Smooth muscle cell (in vitro differentiated cells): ENCODE results near the gene GMCL1. TPM values are rescaled to one million over a fixed set of nuclear protein-coding genes. Genes with fewer than 3 reads are reported as not detected.

ENCODE experiments used
- DNase-seq: peaks from one replicate; lab custom pipeline; 2025; ENCODE audit not compliant: unreplicated experiment; lab: John Stamatoyannopoulos, UW
- H2AFZ ChIP-seq: fragments of 200-600 bp; sonication (generic); 2 replicates; pipeline ENCODE4 v1.6.0; 2016; ENCODE audit warnings: antibody characterized with exemption, low read depth, mild to moderate bottlenecking
- H3F3A ChIP-seq: fragments of 200-600 bp; sonication (generic); 2 replicates; pipeline ENCODE4 v1.6.0; 2017; ENCODE audit warnings: antibody characterized with exemption, low read depth
- H3K27ac ChIP-seq: fragments of 200-600 bp; sonication (generic); 2 replicates; pipeline ENCODE4 v1.5.1; 2016; ENCODE audit warnings: low read depth, mild to moderate bottlenecking
- H3K27me3 ChIP-seq: fragments of 200-600 bp; sonication (generic); 2 replicates; pipeline ENCODE4 v1.6.1; 2016; ENCODE audit warnings: low read depth, mild to moderate bottlenecking
- H3K36me3 ChIP-seq: fragments of 200-600 bp; sonication (generic); 2 replicates; pipeline ENCODE4 v1.5.1; 2016; ENCODE audit warnings: low read depth
- H3K4me1 ChIP-seq: fragments of 200-600 bp; sonication (generic); 2 replicates; pipeline ENCODE4 v1.5.1; 2016; ENCODE audit warnings: low read depth
- H3K4me2 ChIP-seq: fragments of 200-600 bp; sonication (generic); 2 replicates; pipeline ENCODE4 v1.6.0; 2016; ENCODE audit warnings: mild to moderate bottlenecking
- H3K4me3 ChIP-seq: fragments of 200-600 bp; sonication (generic); 2 replicates; pipeline ENCODE4 v1.5.1; 2016; ENCODE audit warnings: mild to moderate bottlenecking
- H3K79me2 ChIP-seq: fragments of 200-600 bp; sonication (generic); 2 replicates; pipeline ENCODE4 v1.6.0; 2016; ENCODE audit warnings: low read depth, mild to moderate bottlenecking
- H3K9ac ChIP-seq: fragments of 200-600 bp; sonication (generic); 2 replicates; pipeline ENCODE4 v1.6.0; 2016; ENCODE audit warnings: low read depth
- H3K9me3 ChIP-seq: fragments of 200-600 bp; sonication (generic); replicated peaks from 2 replicates; pipeline ENCODE4 v1.5.1; 2016; ENCODE audit warnings: low read depth
- H4K20me1 ChIP-seq: fragments of 200-600 bp; sonication (generic); 2 replicates; pipeline ENCODE4 v1.6.0; 2016; ENCODE audit warnings: low read depth
- CTCF ChIP-seq: fragments of 200-600 bp; sonication (generic); IDR thresholded peaks from 2 replicates; pipeline ENCODE4 v1.5.1; 2017; ENCODE audit warnings: borderline replicate concordance, mild to moderate bottlenecking, antibody characterized with exemption; ENCODE audit not compliant: insufficient read depth, poor library complexity, severe bottlenecking
- WGBS: methylation state at CpG from one replicate; pipeline ENCODE4 v1.1.7; 2016; ENCODE audit warnings: low lambda C conversion rate; 5-methylcytosine and 5-hydroxymethylcytosine counted together
- polyA plus RNA-seq: library from polyadenylated mRNA; unstranded; fragments of >200 nt; fragmentation: Nextera tagmentation; extraction: Ambion mirVana; gene quantifications from 2 replicates; pipeline ENCODE4 v1.2.1, GENCODE V29; 2016
- total RNA-seq: library from RNA; depleted of rRNA; stranded (reverse); fragments of >200 nt; gene quantifications from 2 replicates; pipeline ENCODE4 v1.2.3, GENCODE V29; 2014

GMCL1 gene
- total and polyA plus RNA-seq, 2 experiments from 2014 or later: 10.4 to 10.6 TPM

DNA sequence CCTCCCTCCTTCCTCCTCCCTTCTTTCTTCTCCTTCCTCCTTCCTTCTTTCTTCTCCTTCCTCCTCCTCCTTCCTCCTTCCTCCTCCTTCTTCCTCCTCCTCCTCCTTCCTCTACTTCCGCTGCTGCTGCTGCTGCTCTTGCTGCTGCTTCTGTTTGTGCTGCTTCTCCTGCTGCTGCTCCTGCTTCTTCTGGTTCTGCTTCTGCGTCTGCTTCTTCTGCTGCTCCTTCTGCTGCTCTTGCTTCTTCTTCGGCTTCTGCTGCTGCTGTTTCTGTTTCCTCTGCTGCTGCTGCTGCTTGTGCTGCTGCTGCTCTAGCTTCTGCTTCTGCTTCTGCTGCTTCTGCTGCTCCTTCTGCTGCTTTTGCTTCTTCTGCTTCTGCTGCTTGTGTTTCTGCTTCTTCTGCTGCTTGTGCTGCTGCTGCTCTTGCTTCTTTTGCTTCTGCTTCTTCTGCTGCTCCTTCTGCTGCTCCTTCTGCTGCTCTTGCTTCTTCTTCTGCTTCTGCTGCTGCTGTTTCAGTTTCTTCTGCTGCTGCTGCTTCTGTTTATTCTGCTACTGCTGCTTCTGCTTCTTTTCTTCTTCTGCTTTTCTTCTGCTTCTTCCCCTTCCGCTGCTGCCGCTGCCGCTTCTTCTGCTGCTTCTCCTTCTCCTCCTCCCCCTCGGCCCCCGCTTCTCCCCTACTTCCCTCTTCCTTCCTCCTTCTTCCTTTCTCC lies 72.9 kb downstream of the GMCL1 start:
- Histone ChIP-seq H4K20me1 (peaks cover 4% of the 10 kb centered on the region), H3K4me3 (no peak overlapping the region), H3K4me1 (no peaks in the 10 kb centered on the region), H3K27me3 (no peaks in the 10 kb centered on the region), H3K27ac (no peak overlapping the region), H3K79me2 (peaks cover 14% of the 10 kb centered on the region), H3K9ac (no peak overlapping the region), H2AFZ (no peak overlapping the region), H3K9me3 (no peaks in the 10 kb centered on the region), H3K4me2 (no peak overlapping the region), H3F3A (peaks cover 1% of the 10 kb centered on the region), H3K36me3 (peaks cover 10% of the 10 kb centered on the region)
- no peak for DNase-seq
- no peak for TF ChIP-seq CTCF
- 89% methylated on average over 8 of the region's 8 CpGs for WGBS

DNA sequence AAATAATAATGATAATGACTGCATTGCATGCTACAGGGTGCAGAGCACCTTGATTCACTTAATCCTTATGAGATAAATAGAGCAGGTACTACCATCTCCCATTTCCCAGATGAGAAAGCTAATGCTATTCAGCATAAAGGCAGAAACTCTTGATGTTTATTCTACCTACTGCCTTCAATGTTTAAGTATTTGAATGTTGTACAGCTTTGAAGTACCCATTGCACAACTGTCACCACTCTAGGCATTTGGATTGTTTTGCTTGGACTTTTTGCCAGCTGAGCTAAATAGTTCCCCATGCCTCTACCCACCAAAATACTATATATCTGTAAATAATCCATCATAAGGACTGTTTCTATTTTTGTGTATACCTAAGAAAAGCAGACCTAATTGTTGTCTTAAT lies 77.8 kb downstream of the GMCL1 start:
- peaks cover 12% of the 10 kb centered on the region for H3K36me3 ChIP-seq
- no peaks in the 10 kb centered on the region for H3K4me1 ChIP-seq
- H3K27ac ChIP-seq: no peak overlapping the region
- H2AFZ ChIP-seq: no peak overlapping the region
- H3K4me2 ChIP-seq: no peak overlapping the region
- DNase-seq: no peak
- H4K20me1 ChIP-seq: no peaks in the 10 kb centered on the region
- no peaks in the 10 kb centered on the region for H3K27me3 ChIP-seq
- TF ChIP-seq CTCF: no peak
- H3K4me3 ChIP-seq: no peak overlapping the region
- H3F3A ChIP-seq: peaks cover 17% of the 10 kb centered on the region
- no peaks in the 10 kb centered on the region for H3K9me3 ChIP-seq
- no peaks in the 10 kb centered on the region for H3K79me2 ChIP-seq
- H3K9ac ChIP-seq: no peak overlapping the region

- H3K79me2 ChIP-seq: peaks cover 20% of the 10 kb centered on the region
- H3K9ac ChIP-seq: no peak overlapping the region
- peaks cover 17% of the 10 kb centered on the region for H3F3A ChIP-seq
- H3K4me3 ChIP-seq: no peak overlapping the region
- peaks cover 3% of the 10 kb centered on the region for H3K36me3 ChIP-seq
- peak overlapping the region; percentile 95 for H3K27ac ChIP-seq
- peaks cover 14% of the 10 kb centered on the region for H3K4me1 ChIP-seq
- peak; percentile 72 for TF ChIP-seq CTCF
- H3K9me3 ChIP-seq: no peaks in the 10 kb centered on the region
- no peaks in the 10 kb centered on the region for H3K27me3 ChIP-seq
- H4K20me1 ChIP-seq: no peaks in the 10 kb centered on the region
- DNase-seq: no peak
- no peak overlapping the region for H3K4me2 ChIP-seq
- no peak overlapping the region for H2AFZ ChIP-seq
- WGBS: 30% methylated on average over 2 of the region's 2 CpGs
These were observed 82.6 kb downstream of the GMCL1 start for GRCh38 chr2:69911985-69912563.
